A673 (cell line): ENCODE results near the gene CDKL5. TPM values are rescaled to one million over a fixed set of nuclear protein-coding genes. Genes with fewer than 3 reads are reported as not detected.

Experiments used
- BruUV-seq: library from RNA; stranded (reverse); fragments of 400-500 nt; replicated peaks from 2 replicates; lab custom pipeline; 2021; lab: Mats Ljungman, UMichigan
- CTCF ChIA-PET: fragments of 300-600 bp; sonication (Branson Sonifier 250); formaldehyde crosslinking; loops from one replicate; lab custom pipeline; 2022; ENCODE audit warnings: antibody characterized with exemption; lab: Charles Lee
- POLR2A ChIA-PET: fragments of 300-600 bp; sonication (Branson Sonifier 250); formaldehyde crosslinking; loops from one replicate; lab custom pipeline; 2022; ENCODE audit warnings: antibody characterized with exemption; ENCODE audit not compliant: low non-redundant PET; lab: Charles Lee
- DNase-seq: peaks from one replicate; pipeline ENCODE4 v3.0.0-alpha.2; 2015; ENCODE audit warnings: low spot score
- H3K27ac ChIP-seq: fragments of 200-600 bp; sonication (generic); 2 replicates; pipeline ENCODE4 v1.5.1; 2016; ENCODE audit warnings: mixed run types, low read depth, mild to moderate bottlenecking, mixed read lengths, antibody characterized with exemption, low read length; ENCODE audit not compliant: poor library complexity, severe bottlenecking
- H3K27me3 ChIP-seq: fragments of 200-600 bp; sonication (generic); replicated peaks from 2 replicates; pipeline ENCODE4 v1.6.1; 2017; ENCODE audit warnings: mixed run types, low read depth, mild to moderate bottlenecking, mixed read lengths, antibody characterized with exemption, low read length; ENCODE audit not compliant: insufficient read depth, poor library complexity
- H3K36me3 ChIP-seq: fragments of 200-600 bp; sonication (generic); 2 replicates; pipeline ENCODE4 v1.6.1; 2016; ENCODE audit warnings: mixed run types, mild to moderate bottlenecking, mixed read lengths, antibody characterized with exemption, low read length; ENCODE audit not compliant: insufficient read depth, poor library complexity, severe bottlenecking
- H3K4me1 ChIP-seq: fragments of 200-600 bp; sonication (generic); 2 replicates; pipeline ENCODE4 v1.6.1; 2017; ENCODE audit warnings: mixed run types, mild to moderate bottlenecking, mixed read lengths, antibody characterized with exemption, low read length; ENCODE audit not compliant: insufficient read depth, poor library complexity, severe bottlenecking
- H3K4me3 ChIP-seq: fragments of 200-600 bp; sonication (generic); 2 replicates; pipeline ENCODE4 v1.5.1; 2016; ENCODE audit warnings: low read depth, mixed run types, mild to moderate bottlenecking, mixed read lengths, low read length; ENCODE audit not compliant: poor library complexity, severe bottlenecking
- H3K9me3 ChIP-seq: fragments of 200-600 bp; sonication (generic); 2 replicates; pipeline ENCODE4 v1.6.1; 2016; ENCODE audit warnings: mixed run types, low read depth, mild to moderate bottlenecking, mixed read lengths, antibody characterized with exemption, low read length; ENCODE audit not compliant: poor library complexity, severe bottlenecking
- EZH2 ChIP-seq: fragments of 200-600 bp; sonication (generic); IDR thresholded peaks from 2 replicates; pipeline ENCODE4 v1.6.1; 2017; ENCODE audit warnings: borderline replicate concordance, low read depth, mild to moderate bottlenecking, mixed read lengths, antibody characterized with exemption, low read length; ENCODE audit not compliant: poor library complexity, severe bottlenecking
- intact Hi-C: fragments of 100-400 bp; cut with micrococcal nuclease; formaldehyde crosslinking; loops from one replicate; pipeline ENCODE4 v1.10.0; 2022; ENCODE audit not compliant: unreplicated experiment
- total RNA-seq: library from RNA; stranded (reverse); gene quantifications from 2 replicates; pipeline ENCODE4 v1.2.3, GENCODE V29; 2021
- TF ChIP-seq, protein P1 (sequence below): fragments of 300-800, 200-600 bp; sonication (generic); conservative IDR thresholded peaks from 2 replicates; pipeline ENCODE4 v1.5.1; 2017; ENCODE audit warnings: low read depth, mild to moderate bottlenecking, antibody characterized with exemption, low read length, moderate library complexity, mixed read lengths

CDKL5 gene
- total RNA-seq, 1 experiment from 2014 or later: 7.5 TPM

DNA sequence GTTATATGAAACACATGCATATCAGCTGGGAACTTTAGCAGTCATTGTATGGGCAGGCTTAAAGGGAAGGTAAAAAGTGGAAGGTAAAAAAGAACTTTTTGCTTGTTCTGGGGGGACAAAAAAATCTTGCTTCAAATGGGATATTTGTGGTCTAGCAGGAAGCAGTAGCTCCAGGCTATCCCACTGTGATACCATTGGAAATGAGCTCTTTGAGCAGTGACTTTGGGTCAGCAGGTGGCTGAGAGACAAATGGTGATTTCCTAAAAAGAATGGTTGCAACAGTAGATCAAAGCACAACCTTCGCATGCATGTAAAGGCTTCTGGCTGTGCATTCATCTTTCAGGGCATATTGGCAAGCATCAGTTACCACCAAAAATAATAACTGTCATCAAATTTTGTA is 140.3 kb downstream of the CDKL5 start:
- Histone ChIP-seq H3K27me3 (no peaks in the 10 kb centered on the region), H3K27ac (no peak overlapping the region), H3K36me3 (no peaks in the 10 kb centered on the region), H3K9me3 (no peaks in the 10 kb centered on the region), H3K4me1 (no peaks in the 10 kb centered on the region), H3K4me3 (no peak overlapping the region)
- CTCF ChIA-PET: no interaction called here
- POLR2A ChIA-PET: no interaction called here
- intact Hi-C loops: no loop called here
- BruUV-seq: no TSS peak
- no peak for DNase-seq
- TF ChIP-seq, protein P1, sequence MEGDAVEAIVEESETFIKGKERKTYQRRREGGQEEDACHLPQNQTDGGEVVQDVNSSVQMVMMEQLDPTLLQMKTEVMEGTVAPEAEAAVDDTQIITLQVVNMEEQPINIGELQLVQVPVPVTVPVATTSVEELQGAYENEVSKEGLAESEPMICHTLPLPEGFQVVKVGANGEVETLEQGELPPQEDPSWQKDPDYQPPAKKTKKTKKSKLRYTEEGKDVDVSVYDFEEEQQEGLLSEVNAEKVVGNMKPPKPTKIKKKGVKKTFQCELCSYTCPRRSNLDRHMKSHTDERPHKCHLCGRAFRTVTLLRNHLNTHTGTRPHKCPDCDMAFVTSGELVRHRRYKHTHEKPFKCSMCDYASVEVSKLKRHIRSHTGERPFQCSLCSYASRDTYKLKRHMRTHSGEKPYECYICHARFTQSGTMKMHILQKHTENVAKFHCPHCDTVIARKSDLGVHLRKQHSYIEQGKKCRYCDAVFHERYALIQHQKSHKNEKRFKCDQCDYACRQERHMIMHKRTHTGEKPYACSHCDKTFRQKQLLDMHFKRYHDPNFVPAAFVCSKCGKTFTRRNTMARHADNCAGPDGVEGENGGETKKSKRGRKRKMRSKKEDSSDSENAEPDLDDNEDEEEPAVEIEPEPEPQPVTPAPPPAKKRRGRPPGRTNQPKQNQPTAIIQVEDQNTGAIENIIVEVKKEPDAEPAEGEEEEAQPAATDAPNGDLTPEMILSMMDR: no peak
- no peak for TF ChIP-seq EZH2

DNA sequence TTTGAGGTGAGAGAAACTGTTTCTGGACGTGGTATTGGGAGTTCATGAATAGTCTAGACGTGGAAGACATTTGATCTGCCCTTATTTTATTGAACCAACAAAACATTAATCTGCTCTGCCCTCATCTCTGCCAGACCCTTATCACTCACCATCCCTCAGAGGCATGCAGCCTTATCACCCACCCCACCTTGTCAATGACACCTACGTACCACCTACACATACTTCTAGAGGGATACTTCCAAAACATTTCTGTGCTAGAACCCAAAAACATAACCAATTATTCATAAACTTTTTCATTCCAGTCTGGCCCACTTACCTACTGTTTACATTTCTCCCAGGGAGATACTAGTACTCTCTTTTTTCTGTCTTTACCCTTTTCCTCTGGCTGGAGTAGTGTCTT is 141.3 kb downstream of the CDKL5 start:
- POLR2A ChIA-PET: no interaction called here
- TF ChIP-seq, protein P1: no peak
- no peak for TF ChIP-seq EZH2
- intact Hi-C loops: no loop called here
- no TSS peak for BruUV-seq
- CTCF ChIA-PET: no interaction called here
- Histone ChIP-seq H3K27me3 (no peaks in the 10 kb centered on the region), H3K4me1 (no peaks in the 10 kb centered on the region), H3K9me3 (no peaks in the 10 kb centered on the region), H3K27ac (no peak overlapping the region), H3K36me3 (no peaks in the 10 kb centered on the region), H3K4me3 (no peak overlapping the region)
- DNase-seq: no peak

DNA sequence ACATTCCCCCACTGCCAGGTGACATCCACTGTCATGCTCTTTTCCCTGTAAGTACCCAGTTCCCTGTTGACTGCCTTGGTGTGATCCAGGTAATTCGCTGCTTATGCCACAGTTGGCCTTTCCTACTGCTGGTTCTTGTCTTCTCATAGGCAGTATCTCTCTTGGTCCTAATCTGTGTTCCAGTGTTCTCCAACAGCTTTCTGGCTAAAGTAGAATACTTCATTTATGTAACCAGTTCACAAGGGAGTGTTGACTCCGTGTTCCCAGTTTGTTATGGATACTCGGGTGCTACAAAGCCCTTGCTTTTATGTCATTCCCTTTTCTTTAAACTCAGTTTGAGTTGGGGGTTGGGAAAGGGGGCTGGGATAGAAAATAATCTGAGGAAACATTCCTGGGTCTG is 148.1 kb downstream of the CDKL5 start:
- no peak overlapping the region for H3K4me3 ChIP-seq
- no peak overlapping the region for H3K27ac ChIP-seq
- no TSS peak for BruUV-seq
- TF ChIP-seq EZH2: no peak
- TF ChIP-seq, protein P1: no peak
- ChIA-PET CTCF (no interaction called here), POLR2A (no interaction called here)
- no peaks in the 10 kb centered on the region for H3K9me3 ChIP-seq
- H3K36me3 ChIP-seq: no peaks in the 10 kb centered on the region
- intact Hi-C loops: no loop called here
- DNase-seq: no peak
- H3K27me3 ChIP-seq: no peaks in the 10 kb centered on the region
- H3K4me1 ChIP-seq: peaks cover 2% of the 10 kb centered on the region
